HEK293T (cell line): ENCODE results near the gene METTL6.
"Not testable (repeated sequence)": the region's sequence is repeated elsewhere in the genome, so short reads cannot be mapped to it uniquely, and the experiment has no call there.

Experiments
- CTCF ChIA-PET: fragments of 350-600 bp; formaldehyde crosslinking; extraction: SDS; loops from one replicate; lab custom pipeline; 2021; ENCODE audit warnings: antibody characterized with exemption, inconsistent platforms; lab: Yijun Ruan, JAX
- POLR2A ChIA-PET: fragments of 350-600 bp; formaldehyde crosslinking; extraction: SDS; loops from one replicate; lab custom pipeline; 2020; ENCODE audit warnings: antibody characterized with exemption, inconsistent platforms; lab: Yijun Ruan, JAX
- DNase-seq: peaks from one replicate; pipeline ENCODE4 v3.0.0; 2012; ENCODE audit warnings: mixed read lengths; ENCODE audit errors: extremely low spot score
- ARNT ChIP-seq: fragments of 450-650 bp; IDR thresholded peaks from 2 replicates; pipeline ENCODE4 v1.6.1; 2017; ENCODE audit warnings: mild to moderate bottlenecking
- BHLHE40 ChIP-seq: fragments of 450-650 bp; IDR thresholded peaks from 2 replicates; pipeline ENCODE4 v1.6.1; 2016; ENCODE audit warnings: mild to moderate bottlenecking, moderate library complexity, borderline replicate concordance
- CTBP1 ChIP-seq: fragments of 450-650 bp; IDR thresholded peaks from 2 replicates; pipeline ENCODE4 v1.6.1; 2016; ENCODE audit warnings: borderline replicate concordance
- ELF4 ChIP-seq: fragments of 450-650 bp; IDR thresholded peaks from 2 replicates; pipeline ENCODE4 v1.6.1; 2017; ENCODE audit warnings: antibody characterized with exemption
- FOXA1 ChIP-seq: fragments of 450-650 bp; IDR thresholded peaks from 2 replicates; pipeline ENCODE4 v1.6.1; 2016; ENCODE audit warnings: mild to moderate bottlenecking
- FOXK2 ChIP-seq: fragments of 450-650 bp; IDR thresholded peaks from 2 replicates; pipeline ENCODE4 v1.6.1; 2016; ENCODE audit warnings: mild to moderate bottlenecking
- FOXM1 ChIP-seq: fragments of 450-650 bp; IDR thresholded peaks from 2 replicates; pipeline ENCODE4 v1.6.1; 2017; ENCODE audit warnings: mild to moderate bottlenecking, borderline replicate concordance
- HDGF ChIP-seq: fragments of 450-650 bp; IDR thresholded peaks from 2 replicates; pipeline ENCODE4 v1.6.1; 2017; ENCODE audit warnings: antibody characterized with exemption, borderline replicate concordance
- L3MBTL2 ChIP-seq: fragments of 450-650 bp; conservative IDR thresholded peaks from 2 replicates; pipeline ENCODE4 v1.6.1; 2016; ENCODE audit warnings: mild to moderate bottlenecking
- LEF1 ChIP-seq: fragments of 450-650 bp; IDR thresholded peaks from 2 replicates; pipeline ENCODE4 v1.6.1; 2017; ENCODE audit warnings: mild to moderate bottlenecking, borderline replicate concordance
- NFRKB ChIP-seq: fragments of 450-650 bp; IDR thresholded peaks from 2 replicates; pipeline ENCODE4 v1.6.1; 2016; ENCODE audit warnings: mild to moderate bottlenecking, moderate library complexity
- PKNOX1 ChIP-seq: fragments of 450-650 bp; IDR thresholded peaks from 2 replicates; pipeline ENCODE4 v1.6.1; 2016
- SP1 ChIP-seq: fragments of 450-650 bp; IDR thresholded peaks from 2 replicates; pipeline ENCODE4 v1.6.1; 2017
- SUZ12 ChIP-seq: fragments of 450-650 bp; IDR thresholded peaks from 2 replicates; pipeline ENCODE4 v1.6.1; 2016; ENCODE audit warnings: mild to moderate bottlenecking
- TARDBP ChIP-seq: fragments of 450-650 bp; IDR thresholded peaks from 2 replicates; pipeline ENCODE4 v1.6.1; 2016
- ZNF384 ChIP-seq: fragments of 450-650 bp; IDR thresholded peaks from 2 replicates; pipeline ENCODE4 v1.6.1; 2016

Gene METTL6

GRCh38 chr3:15426579-15427118 is 695 bp downstream of the METTL6 start:
- no peak for DNase-seq
- POLR2A ChIA-PET = interaction anchor here (1.5 kb wide), 1 partner anchor 10 kb away, joined by 4 read pairs; no protein-coding TSS in a partner anchor
- TF ChIP-seq FOXK2 = no peak
- no peak for TF ChIP-seq NFRKB
- no peak for TF ChIP-seq LEF1
- TF ChIP-seq HDGF = no peak
- no peak for TF ChIP-seq BHLHE40
- TF ChIP-seq FOXA1 = no peak
- no peak for TF ChIP-seq PKNOX1
- no peak for TF ChIP-seq ZNF384
- no peak for TF ChIP-seq TARDBP
- TF ChIP-seq ARNT = no peak
- TF ChIP-seq SP1 = no peak
- TF ChIP-seq L3MBTL2 = no peak
- TF ChIP-seq CTBP1 = no peak
- no peak for TF ChIP-seq ELF4
- no peak for TF ChIP-seq SUZ12
- CTCF ChIA-PET = no interaction called here

GRCh38 chr3:15420871-15421270 is 6.5 kb downstream of the METTL6 start:
- TF ChIP-seq ZNF384 (no peak), SP1 (no peak), L3MBTL2 (no peak), FOXA1 (no peak), ARNT (no peak), LEF1 (no peak), BHLHE40 (no peak), HDGF (no peak), ELF4 (no peak), FOXK2 (no peak), SUZ12 (no peak), PKNOX1 (no peak), FOXM1 (no peak), NFRKB (no peak)

GRCh38 chr3:15410966-15411365 is 16.4 kb downstream of the METTL6 start:
- CTCF ChIA-PET, POLR2A ChIA-PET, DNase-seq: not testable (repeated sequence)

More at GRCh38 chr3:15420871-15421270, 6.5 kb downstream of the METTL6 start:
- ChIA-PET POLR2A (no interaction called here), CTCF (no interaction called here)
- no peak for DNase-seq

GRCh38 chr3:15409774-15410173 is 17.6 kb downstream of the METTL6 start:
- ChIA-PET POLR2A (no interaction called here), CTCF (no interaction called here)
- DNase-seq = no peak
- no peak for TF ChIP-seq FOXM1
- TF ChIP-seq ARNT = no peak
- no peak for TF ChIP-seq NFRKB

GRCh38 chr3:15409239-15409638 is 18.1 kb downstream of the METTL6 start:
- ChIA-PET CTCF (no interaction called here), POLR2A (no interaction called here)
- DNase-seq = no peak
- TF ChIP-seq FOXK2 (no peak), SUZ12 (no peak), ZNF384 (no peak), SP1 (no peak), L3MBTL2 (no peak), ARNT (no peak), FOXA1 (no peak), ELF4 (no peak)

- CTCF ChIA-PET = interaction anchor here (0.6 to 1.3 kb wide), 7 partner anchors 136 to 297 kb away, joined by 3 to 8 read pairs (median 5); partner anchors contain the start of gene CAPN7
- TF ChIP-seq FOXK2 (no peak), FOXM1 (no peak), BHLHE40 (no peak), SUZ12 (no peak), FOXA1 (no peak), LEF1 (no peak), CTBP1 (no peak), NFRKB (no peak)
- POLR2A ChIA-PET = interaction anchor here (1.2 kb wide), 1 partner anchor 200 kb away, joined by 3 read pairs; the partner anchor contains the start of gene CAPN7
- peak; percentile 48 for DNase-seq
These were observed 21.8 kb downstream of the METTL6 start for GRCh38 chr3:15405448-15406050.

- ChIA-PET POLR2A (interaction anchor here (1.2 kb wide), 1 partner anchor 199 kb away, joined by 3 read pairs; the partner anchor contains the start of gene CAPN7), CTCF (interaction anchor here (0.6 to 1.3 kb wide), 6 partner anchors 135 to 297 kb away, joined by 3 to 6 read pairs (median 4); partner anchors contain the start of gene CAPN7)
- DNase-seq = no peak
- TF ChIP-seq ZNF384 = no peak
- TF ChIP-seq NFRKB = no peak
- TF ChIP-seq CTBP1 = no peak
- TF ChIP-seq L3MBTL2 = no peak
- no peak for TF ChIP-seq HDGF
- no peak for TF ChIP-seq ARNT
- TF ChIP-seq FOXM1 = no peak
- TF ChIP-seq TARDBP = no peak
- TF ChIP-seq FOXK2 = no peak
- no peak for TF ChIP-seq FOXA1
- TF ChIP-seq PKNOX1 = no peak
- no peak for TF ChIP-seq SP1
- no peak for TF ChIP-seq BHLHE40
These were observed 22.6 kb downstream of the METTL6 start for GRCh38 chr3:15404767-15405166.
